OCI-LY3 (cell line): ENCODE results near the gene RARRES1.

ENCODE experiments used
- H2AFZ ChIP-seq: fragments of 200-600, 300-600 bp; shearing (Covaris generic); 2 replicates; pipeline ENCODE4 v1.6.0; 2014; ENCODE audit warnings: antibody characterized with exemption, low read depth, low read length
- H3K27ac ChIP-seq: fragments of 200-600, 300-600 bp; sonication (generic); 2 replicates; pipeline ENCODE4 v1.5.1; 2014; ENCODE audit warnings: mild to moderate bottlenecking, low read length, moderate library complexity, mixed read lengths
- H3K27me3 ChIP-seq: fragments of 200-600, 300-600 bp; sonication (generic); 2 replicates; pipeline ENCODE4 v1.6.1; 2014; ENCODE audit warnings: low read depth, low read length, mixed read lengths
- H3K36me3 ChIP-seq: fragments of 200-600, 300-600 bp; sonication (generic); replicated peaks from 2 replicates; pipeline ENCODE3; 2014; ENCODE audit warnings: low read depth, low read length, mixed read lengths
- H3K4me1 ChIP-seq: fragments of 300-600, 200-600 bp; sonication (generic); 2 replicates; pipeline ENCODE4 v1.6.1; 2014; ENCODE audit warnings: low read length, mixed read lengths
- H3K4me2 ChIP-seq: fragments of 200-600, 300-600 bp; sonication (generic); 2 replicates; pipeline ENCODE4 v1.6.1; 2014; ENCODE audit warnings: low read length, mixed read lengths
- H3K4me3 ChIP-seq: fragments of 300-600, 200-600 bp; sonication (generic); 2 replicates; pipeline ENCODE4 v1.5.1; 2014; ENCODE audit warnings: antibody characterized with exemption, mild to moderate bottlenecking, low read length, moderate library complexity
- H3K79me2 ChIP-seq: fragments of 300-600, 200-600 bp; shearing (Covaris generic); 2 replicates; pipeline ENCODE4 v1.6.1; 2014; ENCODE audit warnings: mild to moderate bottlenecking, low read length, mixed read lengths
- H3K9ac ChIP-seq: fragments of 300-600, 200-600 bp; shearing (Covaris generic); 2 replicates; pipeline ENCODE4 v1.6.0; 2014; ENCODE audit warnings: mild to moderate bottlenecking, low read length, moderate library complexity
- H3K9me3 ChIP-seq: fragments of 200-600, 300-600 bp; shearing (Covaris generic); 2 replicates; pipeline ENCODE4 v1.6.1; 2014; ENCODE audit warnings: low read length, mixed read lengths; ENCODE audit not compliant: insufficient read depth
- H4K20me1 ChIP-seq: fragments of 200-600, 300-600 bp; sonication (generic); 2 replicates; pipeline ENCODE4 v1.6.1; 2016; ENCODE audit warnings: low read length, mixed read lengths; ENCODE audit not compliant: insufficient read depth
- EZH2phosphoT487 ChIP-seq: fragments of 200-600 bp; shearing (Covaris generic); IDR thresholded peaks from 2 replicates; pipeline ENCODE4 v1.6.1; 2018; ENCODE audit warnings: antibody characterized with exemption, mixed run types, low read depth
- TF ChIP-seq, protein P1 (sequence below): fragments of 200-600, 300-600 bp; sonication (generic); IDR thresholded peaks from 2 replicates; pipeline ENCODE4 v1.5.1; 2014; ENCODE audit warnings: antibody characterized with exemption, low read length, low read depth

Gene RARRES1

DNA sequence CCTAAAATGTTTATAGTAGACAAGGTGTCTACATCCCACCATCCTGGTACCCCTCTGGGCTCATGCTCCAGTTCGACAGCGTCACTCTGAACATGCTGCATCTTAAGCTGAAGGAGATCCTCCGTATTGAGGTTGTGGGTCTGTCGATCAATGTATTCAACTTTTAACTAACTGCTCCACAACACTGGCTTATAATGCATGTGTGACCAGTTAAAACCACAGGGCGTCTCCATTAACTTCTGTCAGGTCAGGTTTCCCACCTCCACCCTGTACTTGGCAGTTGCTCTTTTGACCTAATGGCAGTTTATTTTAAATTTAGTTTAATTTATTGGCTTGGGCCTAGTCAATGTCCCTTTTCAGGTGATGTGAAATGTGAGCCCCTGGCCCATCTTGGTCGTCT is 17.8 kb upstream of the RARRES1 start:
- TF ChIP-seq, protein P1, sequence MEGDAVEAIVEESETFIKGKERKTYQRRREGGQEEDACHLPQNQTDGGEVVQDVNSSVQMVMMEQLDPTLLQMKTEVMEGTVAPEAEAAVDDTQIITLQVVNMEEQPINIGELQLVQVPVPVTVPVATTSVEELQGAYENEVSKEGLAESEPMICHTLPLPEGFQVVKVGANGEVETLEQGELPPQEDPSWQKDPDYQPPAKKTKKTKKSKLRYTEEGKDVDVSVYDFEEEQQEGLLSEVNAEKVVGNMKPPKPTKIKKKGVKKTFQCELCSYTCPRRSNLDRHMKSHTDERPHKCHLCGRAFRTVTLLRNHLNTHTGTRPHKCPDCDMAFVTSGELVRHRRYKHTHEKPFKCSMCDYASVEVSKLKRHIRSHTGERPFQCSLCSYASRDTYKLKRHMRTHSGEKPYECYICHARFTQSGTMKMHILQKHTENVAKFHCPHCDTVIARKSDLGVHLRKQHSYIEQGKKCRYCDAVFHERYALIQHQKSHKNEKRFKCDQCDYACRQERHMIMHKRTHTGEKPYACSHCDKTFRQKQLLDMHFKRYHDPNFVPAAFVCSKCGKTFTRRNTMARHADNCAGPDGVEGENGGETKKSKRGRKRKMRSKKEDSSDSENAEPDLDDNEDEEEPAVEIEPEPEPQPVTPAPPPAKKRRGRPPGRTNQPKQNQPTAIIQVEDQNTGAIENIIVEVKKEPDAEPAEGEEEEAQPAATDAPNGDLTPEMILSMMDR = no peak
- TF ChIP-seq EZH2phosphoT487 = no peak
- H3K36me3 ChIP-seq = peaks cover 2% of the 10 kb centered on the region
- H3K4me1 ChIP-seq = no peaks in the 10 kb centered on the region
- H3K9me3 ChIP-seq = no peaks in the 10 kb centered on the region
- no peak overlapping the region for H3K4me3 ChIP-seq
- no peak overlapping the region for H3K27ac ChIP-seq
- no peaks in the 10 kb centered on the region for H3K27me3 ChIP-seq
- H3K9ac ChIP-seq = no peak overlapping the region
- H4K20me1 ChIP-seq = no peaks in the 10 kb centered on the region
- no peaks in the 10 kb centered on the region for H3K79me2 ChIP-seq
- no peak overlapping the region for H3K4me2 ChIP-seq
- H2AFZ ChIP-seq = no peak overlapping the region

DNA sequence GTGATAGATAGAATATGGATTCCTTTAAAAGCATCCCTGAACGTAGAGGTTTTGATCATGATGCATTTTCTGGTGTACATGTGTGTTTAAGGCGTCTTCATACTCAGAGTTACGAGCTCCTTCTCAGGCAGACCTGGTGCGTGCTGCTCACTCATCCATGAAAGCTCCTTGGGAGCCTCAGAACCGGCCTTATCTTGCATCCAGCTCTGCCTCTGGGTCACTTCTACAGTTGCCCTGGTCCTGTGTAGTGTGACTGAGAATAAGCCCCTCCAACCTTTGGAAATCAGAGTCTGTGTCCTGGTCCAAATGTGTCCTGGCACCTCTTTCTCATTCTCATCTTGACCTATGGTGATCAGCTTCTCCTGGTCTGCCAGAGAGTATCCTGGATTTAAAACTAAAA is 17.3 kb upstream of the RARRES1 start:
- H3K36me3 ChIP-seq = peaks cover 2% of the 10 kb centered on the region
- H3K27me3 ChIP-seq = no peaks in the 10 kb centered on the region
- H3K79me2 ChIP-seq = no peaks in the 10 kb centered on the region
- H3K4me3 ChIP-seq = no peak overlapping the region
- H3K9me3 ChIP-seq = no peaks in the 10 kb centered on the region
- no peak for TF ChIP-seq EZH2phosphoT487
- TF ChIP-seq, protein P1 = no peak
- H4K20me1 ChIP-seq = no peaks in the 10 kb centered on the region
- no peak overlapping the region for H3K27ac ChIP-seq
- H2AFZ ChIP-seq = no peak overlapping the region
- H3K4me1 ChIP-seq = no peaks in the 10 kb centered on the region
- no peak overlapping the region for H3K4me2 ChIP-seq
- no peak overlapping the region for H3K9ac ChIP-seq

DNA sequence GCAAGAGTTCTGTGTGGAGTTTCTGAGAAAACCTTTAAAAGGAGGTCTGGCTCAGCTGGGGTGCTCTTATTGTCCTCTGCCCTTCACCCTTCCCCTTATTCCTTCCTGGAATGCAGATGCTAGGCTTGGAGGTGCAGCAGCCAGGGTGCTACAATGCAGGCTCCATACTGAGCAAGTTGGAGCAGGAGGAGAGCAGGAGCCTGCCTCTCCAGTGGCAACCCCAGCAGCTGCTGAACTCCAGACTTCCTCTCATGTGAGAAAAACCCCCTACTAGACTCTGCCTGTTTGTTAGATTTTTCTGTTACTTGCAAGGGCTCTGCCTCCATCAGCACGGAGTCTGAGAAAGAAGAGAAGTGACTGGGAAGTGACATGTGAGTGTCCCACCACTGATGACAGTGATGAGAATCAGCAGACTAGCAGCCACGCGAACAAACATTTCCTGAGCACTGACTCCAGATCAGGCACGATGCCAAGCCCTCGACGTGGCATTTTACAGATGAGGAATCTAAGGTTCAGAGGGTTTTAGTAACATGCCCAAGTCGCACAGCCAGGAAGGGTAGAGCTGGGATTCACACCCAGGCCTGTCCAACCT is 16.1 kb upstream of the RARRES1 start:
- no peaks in the 10 kb centered on the region for H3K4me1 ChIP-seq
- no peak overlapping the region for H3K9ac ChIP-seq
- no peaks in the 10 kb centered on the region for H3K27me3 ChIP-seq
- H2AFZ ChIP-seq = no peak overlapping the region
- no peaks in the 10 kb centered on the region for H4K20me1 ChIP-seq
- no peak overlapping the region for H3K27ac ChIP-seq
- no peaks in the 10 kb centered on the region for H3K9me3 ChIP-seq
- H3K4me3 ChIP-seq = no peak overlapping the region
- H3K79me2 ChIP-seq = no peaks in the 10 kb centered on the region
- no peak overlapping the region for H3K4me2 ChIP-seq
- no peak for TF ChIP-seq EZH2phosphoT487
- TF ChIP-seq, protein P1 = no peak
- H3K36me3 ChIP-seq = peaks cover 2% of the 10 kb centered on the region

DNA sequence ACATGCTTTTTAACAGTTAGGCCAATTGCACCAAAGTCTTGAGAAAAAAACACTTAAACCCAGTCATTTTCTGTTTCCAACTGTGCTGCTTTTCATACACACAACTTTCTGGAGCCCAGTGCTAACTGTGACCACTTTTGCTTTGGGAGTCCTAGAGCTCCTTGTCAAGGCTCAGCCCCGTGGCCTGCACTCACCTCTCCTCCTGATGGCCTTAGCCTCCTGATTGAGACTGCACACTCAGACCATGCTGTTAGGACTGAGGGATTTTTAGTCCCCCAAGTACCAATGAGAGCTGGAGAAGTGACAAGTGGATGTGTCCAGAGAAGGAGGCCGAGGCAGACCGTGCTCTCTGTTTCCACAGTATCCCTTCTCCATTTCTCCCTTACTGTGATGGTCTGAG is 15.2 kb upstream of the RARRES1 start:
- Histone ChIP-seq H3K9ac (no peak overlapping the region), H2AFZ (no peak overlapping the region)
- TF ChIP-seq, protein P1 = no peak
- no peak for TF ChIP-seq EZH2phosphoT487

More for the DNA sequence above, 15.2 kb upstream of the RARRES1 start:
- Histone ChIP-seq H3K9me3 (no peaks in the 10 kb centered on the region), H4K20me1 (no peaks in the 10 kb centered on the region), H3K4me1 (no peaks in the 10 kb centered on the region), H3K4me2 (no peak overlapping the region), H3K27ac (peak overlapping the region; percentile 3; the same call in 1 of the 2 replicates), H3K36me3 (peaks cover 2% of the 10 kb centered on the region), H3K79me2 (no peaks in the 10 kb centered on the region), H3K27me3 (no peaks in the 10 kb centered on the region), H3K4me3 (no peak overlapping the region)
